Measurements from ENCODE around the gene COL25A1.

- TF ChIP-seq CTCF (IDR thresholded peaks at IDR 0.05; ENCODE audit: insufficient read depth, low read depth, low read length): no peak
- no peak for TF ChIP-seq EZH2 (IDR thresholded peaks at IDR 0.05; ENCODE audit: insufficient read depth, low read length)
Observed at GRCh38 chr4:108794136-108794535, 508.3 kb downstream of the COL25A1 start.

Data from astrocyte (in vitro differentiated cells and primary cell).